Esophagus mucosa (tissue), 1 donor: ENCODE results near the gene LRBA. TPM values are rescaled to one million over a fixed set of nuclear protein-coding genes. Genes with fewer than 3 reads are reported as not detected.

ENCODE experiments used
- ATAC-seq: fragments of 200-7000 bp; cut with Tn5 transposase; one replicate; pipeline ENCODE4 v1.9.1; 2020
- total RNA-seq: library from RNA; stranded (reverse); gene quantifications from one replicate; pipeline ENCODE4 v1.2.4, GENCODE V29; 2023
- donor health status: DM: yes; HTN: yes; CAD: no.

The LRBA gene
- total RNA-seq, 1 donor from 2014 or later: 41.1 TPM

DNA sequence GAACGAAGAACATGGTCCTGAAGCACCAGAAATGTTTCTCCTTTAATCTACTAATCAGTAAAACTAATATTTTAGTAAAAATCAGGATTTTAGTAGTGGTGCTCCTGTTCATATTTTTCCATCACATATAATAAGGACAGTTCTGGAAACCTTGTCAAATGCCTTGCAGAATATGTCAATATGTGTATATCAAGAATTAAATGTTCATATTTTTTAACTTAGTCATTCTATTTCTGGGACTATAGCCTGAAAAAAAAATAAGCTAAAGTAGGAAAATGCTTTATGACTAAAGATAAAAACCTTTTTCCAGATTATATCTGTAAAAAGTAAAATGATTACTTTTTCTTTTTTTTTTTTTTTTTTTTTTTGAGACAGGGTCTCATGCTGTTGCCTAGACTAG is 368.1 kb downstream of the LRBA start:
- no peak for ATAC-seq

DNA sequence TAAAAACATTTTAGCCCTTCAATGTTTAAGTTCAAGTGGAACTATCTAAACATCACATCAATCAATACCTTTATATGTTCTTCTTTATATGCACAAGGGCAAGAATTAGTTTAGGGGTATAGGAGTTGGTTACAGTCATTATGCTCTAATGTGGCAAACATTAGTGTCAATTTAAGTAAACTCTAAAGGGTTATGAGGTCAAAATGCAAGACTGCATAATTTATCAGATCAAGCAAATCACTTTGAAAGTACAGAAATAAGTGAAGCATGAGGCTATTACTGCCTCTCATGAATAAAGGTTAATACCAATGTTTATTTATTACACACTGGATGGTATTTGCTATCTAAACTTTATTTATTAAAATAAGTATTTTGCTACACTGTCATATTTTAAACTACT is 373.5 kb downstream of the LRBA start:
- no peak for ATAC-seq

GRCh38 chr4:150632639-150633038 is 382.4 kb downstream of the LRBA start:
- no peak for ATAC-seq

- no peak for ATAC-seq
Measured at GRCh38 chr4:150628073-150628472, 387.0 kb downstream of the LRBA start.

GRCh38 chr4:150625033-150625432 is 390.1 kb downstream of the LRBA start:
- no peak for ATAC-seq

GRCh38 chr4:150624055-150624454 is 391.0 kb downstream of the LRBA start:
- no peak for ATAC-seq

DNA sequence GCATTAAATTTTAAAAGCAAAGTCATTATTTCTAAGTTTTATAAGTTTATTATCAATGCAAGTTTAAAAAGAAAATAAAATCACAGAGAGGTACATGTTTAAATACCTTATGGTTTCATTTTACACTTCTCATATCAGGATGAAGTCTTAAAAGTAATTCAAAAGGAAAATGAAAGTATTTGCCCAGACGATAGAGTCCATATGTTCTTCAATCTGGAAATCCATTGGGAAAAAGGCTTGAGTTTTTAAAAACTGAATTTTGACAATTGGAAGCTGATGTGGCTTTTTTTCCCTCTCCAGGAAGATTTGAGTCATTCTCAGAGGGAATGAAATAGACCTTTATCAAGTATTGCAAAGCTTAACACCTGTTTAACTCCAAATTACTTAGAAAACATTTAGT is 396.0 kb downstream of the LRBA start:
- ATAC-seq: no peak

- no peak for ATAC-seq
Measured at GRCh38 chr4:150609131-150609530, 406.0 kb downstream of the LRBA start.

GRCh38 chr4:150600812-150601445 is 414.2 kb downstream of the LRBA start:
- no peak for ATAC-seq

DNA sequence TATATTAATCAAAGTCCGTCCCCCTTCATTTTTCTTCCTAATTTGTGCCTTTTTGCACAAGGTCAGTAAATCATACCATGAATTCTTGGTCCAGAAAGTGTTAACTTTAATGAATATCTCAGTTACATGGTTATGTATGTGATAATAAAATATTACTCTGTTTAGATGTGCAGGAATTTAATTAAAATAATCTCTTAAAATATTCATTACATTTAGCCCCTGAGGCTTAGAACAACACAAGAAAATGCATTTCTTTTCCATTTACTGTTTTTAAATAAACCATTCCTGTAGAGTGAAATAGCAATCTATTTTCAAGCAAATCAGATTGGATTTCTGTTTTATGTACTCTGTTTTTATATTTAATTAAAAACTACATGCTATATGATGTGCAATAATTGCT is 415.5 kb downstream of the LRBA start:
- no peak for ATAC-seq

GRCh38 chr4:150598909-150599308 is 416.2 kb downstream of the LRBA start:
- no peak for ATAC-seq

DNA sequence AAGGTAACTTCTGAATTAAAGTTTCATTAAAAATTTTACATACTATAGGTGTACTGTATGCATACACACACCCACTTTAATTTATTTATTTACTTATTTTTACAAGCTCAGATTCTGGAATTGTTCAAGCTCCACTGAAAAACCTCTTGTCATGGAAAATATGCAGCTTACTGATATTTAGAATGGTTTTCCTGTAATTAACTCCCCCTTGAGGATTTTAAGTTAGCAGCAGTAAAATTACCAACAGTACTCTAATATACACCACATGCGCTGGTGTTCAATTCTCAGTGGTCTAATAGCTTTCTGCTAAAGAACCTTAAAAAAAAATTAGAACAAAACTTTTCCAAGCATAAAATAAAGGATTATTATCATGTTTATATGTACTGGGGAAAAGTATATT is 421.1 kb downstream of the LRBA start:
- no peak for ATAC-seq

- ATAC-seq: no peak
Measured at GRCh38 chr4:150591904-150592303, 423.2 kb downstream of the LRBA start.

DNA sequence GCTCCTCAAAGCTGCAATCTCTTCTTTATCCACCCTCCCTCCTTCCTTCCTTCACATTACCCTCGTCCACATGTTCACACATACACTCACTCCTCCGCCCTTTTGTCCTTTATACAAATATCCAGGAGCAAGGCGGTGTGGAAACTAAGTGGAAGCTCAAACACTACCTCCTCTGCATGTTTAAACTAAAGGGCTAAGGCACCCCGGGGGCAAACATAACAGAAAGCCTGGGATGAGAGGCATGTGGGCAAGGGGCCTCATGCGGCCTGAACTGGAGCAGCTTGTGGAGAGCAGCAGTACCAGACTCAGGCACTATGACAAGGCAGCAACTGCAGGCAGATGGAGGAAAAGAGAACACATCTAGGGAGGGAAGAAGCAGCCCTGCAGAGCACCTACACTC is 423.7 kb downstream of the LRBA start:
- no peak for ATAC-seq

DNA sequence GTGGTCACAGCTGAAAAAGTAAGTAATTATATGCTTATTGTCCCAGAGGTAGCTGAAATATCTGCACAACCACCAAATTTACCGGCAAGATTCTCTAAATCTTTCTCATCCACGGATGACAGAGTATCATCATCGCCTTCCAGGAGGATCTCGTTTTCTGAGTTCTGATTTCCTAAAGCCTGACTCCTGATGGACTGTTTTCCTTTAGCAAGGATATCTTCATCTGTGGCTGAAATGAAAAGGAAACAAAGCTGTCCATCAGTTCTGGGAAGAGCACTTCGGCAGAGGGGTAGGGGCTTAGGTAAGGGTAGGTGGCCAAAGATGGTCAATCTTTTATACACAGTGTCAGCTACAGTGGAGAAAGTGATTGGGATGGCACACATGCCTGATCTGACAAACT is 424.5 kb downstream of the LRBA start:
- ATAC-seq: no peak

DNA sequence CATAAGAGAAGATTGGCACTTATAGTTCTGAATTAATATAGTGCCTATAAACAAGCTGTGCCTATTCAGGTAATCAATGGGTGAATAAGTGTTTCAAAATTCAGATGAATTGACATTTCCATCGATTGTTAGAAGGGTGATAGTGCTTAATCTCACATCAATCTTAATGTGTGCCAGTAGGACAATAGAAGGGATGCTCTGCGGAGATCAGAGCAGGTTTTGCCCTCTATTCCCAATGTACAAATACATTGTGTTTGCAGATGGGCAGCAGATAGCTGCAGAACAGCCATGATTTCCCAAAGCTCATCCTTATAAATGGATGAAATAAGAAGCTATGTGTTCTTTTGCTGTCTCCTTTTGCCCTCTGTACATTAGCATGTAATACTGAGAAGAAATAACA is 425.9 kb downstream of the LRBA start:
- no peak for ATAC-seq

DNA sequence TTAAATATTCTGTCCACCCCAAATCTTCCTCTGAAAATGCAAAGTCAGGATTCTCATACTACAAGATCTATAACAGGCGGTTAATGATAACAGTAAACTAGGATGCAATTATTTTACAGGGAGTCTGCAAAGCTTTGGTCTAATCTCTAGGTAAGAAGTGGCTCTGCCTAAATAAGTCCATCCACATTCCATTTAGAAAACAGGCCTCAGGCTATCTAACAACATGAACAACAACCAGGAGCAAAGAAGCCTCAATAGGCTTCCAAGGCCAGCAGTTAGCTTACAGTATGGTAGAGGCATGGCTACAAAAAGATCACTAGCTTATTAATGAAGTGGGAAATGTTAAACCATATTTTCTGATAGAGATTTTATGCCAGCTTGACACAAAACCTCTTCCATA is 426.8 kb downstream of the LRBA start:
- ATAC-seq: no peak

- ATAC-seq: no peak
Measured at GRCh38 chr4:150586162-150586810, 428.8 kb downstream of the LRBA start.

GRCh38 chr4:150585611-150586010 is 429.5 kb downstream of the LRBA start:
- ATAC-seq: no peak

DNA sequence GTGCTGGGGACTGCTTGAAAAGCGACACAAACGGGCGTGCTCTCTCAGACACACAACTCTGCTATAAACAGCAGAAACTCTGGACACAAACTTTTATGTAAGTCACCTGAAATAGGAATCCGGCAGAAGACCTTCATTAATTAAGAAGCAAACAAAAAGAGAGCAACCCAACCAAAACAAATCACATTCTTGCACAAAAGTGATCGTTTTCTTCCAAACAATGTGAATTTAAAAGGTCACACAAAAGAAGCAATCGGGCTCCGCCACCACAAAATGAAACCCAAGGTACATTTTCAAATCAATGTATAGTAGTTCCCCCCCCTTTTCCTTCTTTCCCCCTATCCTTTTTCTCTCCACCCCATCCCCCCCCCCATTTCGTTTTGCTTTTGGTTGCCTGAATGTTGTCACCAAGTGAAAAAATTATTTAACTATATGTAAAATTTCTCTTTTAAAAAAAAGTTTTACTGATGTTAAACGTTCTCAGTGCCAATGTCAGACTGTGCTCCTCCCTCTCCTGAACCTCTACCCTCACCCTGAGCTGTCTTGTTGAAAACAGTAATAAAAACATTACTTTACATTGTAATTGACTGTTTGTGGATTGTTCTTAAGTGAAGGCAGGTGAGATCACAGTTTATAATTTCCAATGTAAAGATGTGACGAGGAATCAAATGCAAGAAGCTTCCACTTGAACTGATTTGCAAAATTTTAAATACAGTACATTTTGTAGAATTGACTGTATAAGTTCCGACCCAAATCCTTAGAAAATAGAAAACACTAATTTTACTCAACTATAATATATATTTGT is 430.8 kb downstream of the LRBA start:
- no peak for ATAC-seq

GRCh38 chr4:150583287-150584110 is 431.6 kb downstream of the LRBA start:
- ATAC-seq: no peak

- ATAC-seq: no peak
Measured at GRCh38 chr4:150582873-150583286, 432.2 kb downstream of the LRBA start.
